ENCODE measurements around the gene KNSTRN. TPM values are rescaled to one million over a fixed set of nuclear protein-coding genes. Genes with fewer than 3 reads are reported as not detected.
A peak's percentile ranks its signal among the peaks of the same experiment; 100 is the strongest.

KNSTRN gene
- total and polyA plus RNA-seq, 2 of the 13 experiments (the other 11 are each of a cell fraction or from before 2014, with no cell fraction given) = 20.3 to 62.3 TPM

- no peak for TF ChIP-seq ZNF18 (CRISPR knock-in tag; IDR thresholded peaks at IDR 0.05; ENCODE audit: insufficient replicate concordance)
- TF ChIP-seq UBTF (CRISPR knock-in tag; IDR thresholded peaks at IDR 0.05) = peak; percentile 84
- TF ChIP-seq NR2F2 (IDR thresholded peaks at IDR 0.05; ENCODE audit: borderline replicate concordance, low read depth) = no peak
- no peak for TF ChIP-seq SOX13 (IDR thresholded peaks at IDR 0.05)
- no peak for TF ChIP-seq SOX13 (CRISPR knock-in tag; conservative IDR thresholded peaks at IDR 0.05 in 1 of 2, IDR thresholded peaks at IDR 0.05 in 1 of 2)
- TF ChIP-seq SOX6 (IDR thresholded peaks at IDR 0.05) = no peak
- TF ChIP-seq SOX6 (CRISPR knock-in tag; IDR thresholded peaks at IDR 0.05) = no peak
- TF ChIP-seq POLR2AphosphoS5 (IDR thresholded peaks at IDR 0.05; ENCODE audit: low read depth, low read length) = no peak
- TF ChIP-seq KLF12 (CRISPR knock-in tag; IDR thresholded peaks at IDR 0.05; ENCODE audit: borderline replicate concordance) = no peak
- TF ChIP-seq YEATS4 (CRISPR knock-in tag; IDR thresholded peaks at IDR 0.05; ENCODE audit: borderline replicate concordance) = peak; percentile 40; the same call in 1 of the 2 replicates
- no peak for TF ChIP-seq MED8 (CRISPR knock-in tag; IDR thresholded peaks at IDR 0.05; ENCODE audit: insufficient replicate concordance)
- no peak for TF ChIP-seq ZNF362 (CRISPR knock-in tag; IDR thresholded peaks at IDR 0.05; ENCODE audit: borderline replicate concordance)
- no peak for TF ChIP-seq FOXP1 (IDR thresholded peaks at IDR 0.05)
- TF ChIP-seq FOXP1 (CRISPR knock-in tag; IDR thresholded peaks at IDR 0.05) = no peak
- TF ChIP-seq CBFB (CRISPR knock-in tag; IDR thresholded peaks at IDR 0.05) = no peak
- TF ChIP-seq ZNF253 (CRISPR knock-in tag; IDR thresholded peaks at IDR 0.05; ENCODE audit: borderline replicate concordance) = no peak
- TF ChIP-seq ARNT2 (CRISPR knock-in tag; IDR thresholded peaks at IDR 0.05; ENCODE audit: low read depth) = no peak
- TF ChIP-seq RNF2 (conservative IDR thresholded peaks at IDR 0.05; ENCODE audit: low read depth) = no peak
- 0 out of 2 replicates have a peak, but pooled peaks have one; percentile 23 for TF ChIP-seq ZFP37 (CRISPR knock-in tag; IDR thresholded peaks at IDR 0.05; ENCODE audit: borderline replicate concordance)
- no peak for TF ChIP-seq MIER2 (CRISPR knock-in tag; IDR thresholded peaks at IDR 0.05)
- peak; percentile 53; the same call in 1 of the 2 replicates for TF ChIP-seq HDAC1 (CRISPR knock-in tag; IDR thresholded peaks at IDR 0.05)
- no peak for TF ChIP-seq NR1H2 (CRISPR knock-in tag; IDR thresholded peaks at IDR 0.05; ENCODE audit: borderline replicate concordance, low read depth)
- peak; percentile 30; the same call in 1 of the 2 replicates for TF ChIP-seq TFDP1 (CRISPR knock-in tag; IDR thresholded peaks at IDR 0.05; ENCODE audit: borderline replicate concordance)
Observed at GRCh38 chr15:40441565-40442531, 59.3 kb downstream of the KNSTRN start (continued).
